Measurements from ENCODE around the gene DOCK9. TPM values are rescaled to one million over a fixed set of nuclear protein-coding genes. Genes with fewer than 3 reads are reported as not detected.

DOCK9 gene
- total and polyA plus RNA-seq, 2 experiments from 2014 or later = 8.5 to 57.7 TPM

- H3K27me3 Mint-ChIP-seq (ENCODE audit: insufficient read depth, low read depth, poor library complexity) = no peaks in the 10 kb centered on the region
- Histone ChIP-seq H2AFZ (no peak overlapping the region), H3K79me2 (replicated peaks; ENCODE audit: insufficient read depth) (no peaks in the 10 kb centered on the region), H3K36me3 (ENCODE audit: insufficient read depth) (no peaks in the 10 kb centered on the region), H3K4me3 (no peak overlapping the region), H3K4me2 (no peak overlapping the region), H4K20me1 (replicated peaks; ENCODE audit: insufficient read depth) (no peaks in the 10 kb centered on the region), H3K27ac (ENCODE audit: low read depth) (no peak overlapping the region), H3F3A (replicated peaks; ENCODE audit: low read depth) (no peaks in the 10 kb centered on the region), H3K27me3 (ENCODE audit: insufficient read depth) (no peaks in the 10 kb centered on the region), H3K9me2 (ENCODE audit: insufficient read depth) (peaks cover 2% of the 10 kb centered on the region), H3K4me1 (ENCODE audit: insufficient read depth) (peaks cover 20% of the 10 kb centered on the region)
- H3K9me3 Mint-ChIP-seq = no peaks in the 10 kb centered on the region
- no peak overlapping the region for H3K4me3 Mint-ChIP-seq
- TF ChIP-seq EZH2 (IDR thresholded peaks at IDR 0.05; ENCODE audit: low read depth, unreplicated experiment) (no peak), CTCF (conservative IDR thresholded peaks at IDR 0.05; ENCODE audit: low read depth in 2 of 2) (no peak), CREB1 (CRISPR knock-in tag; IDR thresholded peaks at IDR 0.05; ENCODE audit: low read depth) (no peak), ZNF114 (CRISPR knock-in tag; IDR thresholded peaks at IDR 0.05) (no peak), POLR2AphosphoS5 (IDR thresholded peaks at IDR 0.05; ENCODE audit: low read depth) (no peak), ETS1 (IDR thresholded peaks at IDR 0.05) (no peak), ZNF331 (CRISPR knock-in tag; IDR thresholded peaks at IDR 0.05; ENCODE audit: low read depth) (no peak), NANOG (IDR thresholded peaks at IDR 0.05; ENCODE audit: borderline replicate concordance) (no peak), JUNB (IDR thresholded peaks at IDR 0.05; ENCODE audit: unreplicated experiment) (no peak), REST (IDR thresholded peaks at IDR 0.05; ENCODE audit: unreplicated experiment) (no peak), ZNF462 (CRISPR knock-in tag; IDR thresholded peaks at IDR 0.05) (no peak), STAT1 (IDR thresholded peaks at IDR 0.05; ENCODE audit: unreplicated experiment) (no peak), EZH2phosphoT487 (IDR thresholded peaks at IDR 0.05; ENCODE audit: unreplicated experiment) (no peak)
- no peak overlapping the region for H3K27ac Mint-ChIP-seq
- peaks cover 2% of the 10 kb centered on the region; the same call in 2 of the 3 replicates for H3K36me3 Mint-ChIP-seq (ENCODE audit: low read depth)
- DNase-seq (ENCODE audit: low spot score) (no peak), ATAC-seq (no peak)
- H3K4me1 Mint-ChIP-seq = peaks cover 26% of the 10 kb centered on the region
Measured at GRCh38 chr13:98831236-98831635, 146.6 kb downstream of the DOCK9 start.
